Measurements from ENCODE around the gene DCUN1D2. TPM values are rescaled to one million over a fixed set of nuclear protein-coding genes. Genes with fewer than 3 reads are reported as not detected.
A peak's percentile ranks its signal among the peaks of the same experiment; 100 is the strongest.

DCUN1D2 gene
- total RNA-seq (2014; rRNA removed; shearing (Covaris generic); ENCODE audit: low replicate concordance): 0.78 and 4.1 TPM in 2 replicates

GRCh38 chr13:113490496-113491417 is at the start of gene DCUN1D2:
Gene DCUN1D2 (minus strand): TSS chr13:113490711. CDS start chr13:113490669, 42 bp downstream.
- in situ Hi-C loops (cut with HindIII; ENCODE audit: low pct_unique_long_range_greater_than_20kb, low sequenced_read_pairs): no loop called here
- DNase-seq (ENCODE audit: low read depth): peak; percentile 96

- no peak for DNase-seq (ENCODE audit: low read depth)
- in situ Hi-C loops (cut with HindIII; ENCODE audit: low pct_unique_long_range_greater_than_20kb, low sequenced_read_pairs): no loop called here
Observed at GRCh38 chr13:113539822-113540221, 49.3 kb upstream of the DCUN1D2 start.

- no peak for DNase-seq (ENCODE audit: low read depth)
- in situ Hi-C loops (cut with HindIII; ENCODE audit: low pct_unique_long_range_greater_than_20kb, low sequenced_read_pairs): no loop called here
Observed at GRCh38 chr13:113539176-113539575, 48.7 kb upstream of the DCUN1D2 start.

- in situ Hi-C loops (cut with HindIII; ENCODE audit: low pct_unique_long_range_greater_than_20kb, low sequenced_read_pairs): no loop called here
Observed at GRCh38 chr13:113538689-113539058, 48.2 kb upstream of the DCUN1D2 start.

GRCh38 chr13:113537909-113538688 is 47.6 kb upstream of the DCUN1D2 start:
- in situ Hi-C loops (cut with HindIII; ENCODE audit: low pct_unique_long_range_greater_than_20kb, low sequenced_read_pairs): no loop called here
- no peak for DNase-seq (ENCODE audit: low read depth)

More at GRCh38 chr13:113538689-113539058, 48.2 kb upstream of the DCUN1D2 start:
- no peak for DNase-seq (ENCODE audit: low read depth)

GRCh38 chr13:113537205-113537604 is 46.7 kb upstream of the DCUN1D2 start:
- in situ Hi-C loops (cut with HindIII; ENCODE audit: low pct_unique_long_range_greater_than_20kb, low sequenced_read_pairs): no loop called here
- DNase-seq (ENCODE audit: low read depth): no peak

- in situ Hi-C loops (cut with HindIII; ENCODE audit: low pct_unique_long_range_greater_than_20kb, low sequenced_read_pairs): no loop called here
- DNase-seq (ENCODE audit: low read depth): no peak
Observed at GRCh38 chr13:113536461-113537110, 46.1 kb upstream of the DCUN1D2 start.

GRCh38 chr13:113535381-113535781 is 44.9 kb upstream of the DCUN1D2 start:
- in situ Hi-C loops (cut with HindIII; ENCODE audit: low pct_unique_long_range_greater_than_20kb, low sequenced_read_pairs): no loop called here
- DNase-seq (ENCODE audit: low read depth): no peak

- DNase-seq (ENCODE audit: low read depth): no peak
- in situ Hi-C loops (cut with HindIII; ENCODE audit: low pct_unique_long_range_greater_than_20kb, low sequenced_read_pairs): no loop called here
Observed at GRCh38 chr13:113534236-113534860, 43.8 kb upstream of the DCUN1D2 start.

- in situ Hi-C loops (cut with HindIII; ENCODE audit: low pct_unique_long_range_greater_than_20kb, low sequenced_read_pairs): no loop called here
- no peak for DNase-seq (ENCODE audit: low read depth)
Observed at GRCh38 chr13:113533161-113533840, 42.8 kb upstream of the DCUN1D2 start.

- in situ Hi-C loops (cut with HindIII; ENCODE audit: low pct_unique_long_range_greater_than_20kb, low sequenced_read_pairs): no loop called here
- DNase-seq (ENCODE audit: low read depth): no peak
Observed at GRCh38 chr13:113532156-113532806, 41.8 kb upstream of the DCUN1D2 start.

- DNase-seq (ENCODE audit: low read depth): no peak
- in situ Hi-C loops (cut with HindIII; ENCODE audit: low pct_unique_long_range_greater_than_20kb, low sequenced_read_pairs): no loop called here
Observed at GRCh38 chr13:113531041-113531873, 40.7 kb upstream of the DCUN1D2 start.

GRCh38 chr13:113528813-113529180 is 38.3 kb upstream of the DCUN1D2 start:
- in situ Hi-C loops (cut with HindIII; ENCODE audit: low pct_unique_long_range_greater_than_20kb, low sequenced_read_pairs): no loop called here

GRCh38 chr13:113528101-113528812 is 37.7 kb upstream of the DCUN1D2 start:
- DNase-seq (ENCODE audit: low read depth): no peak
- in situ Hi-C loops (cut with HindIII; ENCODE audit: low pct_unique_long_range_greater_than_20kb, low sequenced_read_pairs): no loop called here

More at GRCh38 chr13:113528813-113529180, 38.3 kb upstream of the DCUN1D2 start:
- no peak for DNase-seq (ENCODE audit: low read depth)

- DNase-seq (ENCODE audit: low read depth): no peak
- in situ Hi-C loops (cut with HindIII; ENCODE audit: low pct_unique_long_range_greater_than_20kb, low sequenced_read_pairs): no loop called here
Observed at GRCh38 chr13:113527272-113527958, 36.9 kb upstream of the DCUN1D2 start.
